Neural progenitor cell (in vitro differentiated cells): ENCODE results near the gene RASSF3. TPM values are rescaled to one million over a fixed set of nuclear protein-coding genes. Genes with fewer than 3 reads are reported as not detected.

ENCODE experiments used
- DNase-seq: peaks from one replicate; pipeline ENCODE4 v3.0.0-alpha.2; 2016; ENCODE audit warnings: low spot score
- H2AFZ ChIP-seq: fragments of 200-600 bp; sonication (generic); replicated peaks from 2 replicates; pipeline ENCODE4 v1.6.1; 2016; ENCODE audit warnings: antibody characterized with exemption
- H3F3A ChIP-seq: fragments of 200-600 bp; sonication (generic); 2 replicates; pipeline ENCODE4 v1.6.1; 2016; ENCODE audit warnings: antibody characterized with exemption, low read depth
- H3K27ac ChIP-seq: fragments of 200-600 bp; sonication (generic); 2 replicates; pipeline ENCODE4 v1.5.1; 2016; ENCODE audit warnings: mild to moderate bottlenecking
- H3K27me3 ChIP-seq: fragments of 200-600 bp; sonication (generic); 2 replicates; pipeline ENCODE4 v1.6.1; 2016; ENCODE audit warnings: mild to moderate bottlenecking, moderate library complexity
- H3K36me3 ChIP-seq: fragments of 200-600 bp; sonication (generic); 2 replicates; pipeline ENCODE4 v1.5.1; 2016
- H3K4me1 ChIP-seq: fragments of 200-600 bp; sonication (generic); 2 replicates; pipeline ENCODE4 v1.6.1; 2016; ENCODE audit warnings: mixed run types
- H3K4me2 ChIP-seq: fragments of 200-600 bp; sonication (generic); 2 replicates; pipeline ENCODE4 v1.6.1; 2016
- H3K4me3 ChIP-seq: fragments of 200-600 bp; sonication (generic); 2 replicates; pipeline ENCODE4 v1.5.1; 2016
- H3K79me2 ChIP-seq: fragments of 200-600 bp; sonication (generic); 2 replicates; pipeline ENCODE4 v1.6.1; 2016; ENCODE audit warnings: low read depth
- H3K9ac ChIP-seq: fragments of 200-600 bp; sonication (generic); 2 replicates; pipeline ENCODE4 v1.6.1; 2016
- H3K9me3 ChIP-seq: fragments of 200-600 bp; sonication (generic); 2 replicates; pipeline ENCODE4 v1.5.1; 2016; ENCODE audit warnings: low read depth
- H4K20me1 ChIP-seq: fragments of 200-600 bp; sonication (generic); 2 replicates; pipeline ENCODE4 v1.6.1; 2016; ENCODE audit warnings: low read depth
- H3K27ac Mint-ChIP-seq: 3 replicates; pipeline ENCODE4 v1.8.0; 2021; ENCODE audit warnings: mixed read lengths
- H3K27me3 Mint-ChIP-seq: 2 replicates; pipeline ENCODE4 v1.8.0; 2022; ENCODE audit warnings: low read depth, mild to moderate bottlenecking, inconsistent platforms, moderate library complexity, mixed read lengths; ENCODE audit not compliant: insufficient read depth
- H3K36me3 Mint-ChIP-seq: 3 replicates; pipeline ENCODE4 v1.8.0; 2021; ENCODE audit warnings: mixed read lengths
- H3K4me1 Mint-ChIP-seq: 3 replicates; pipeline ENCODE4 v1.8.0; 2021; ENCODE audit warnings: mixed read lengths
- H3K4me3 Mint-ChIP-seq: 3 replicates; pipeline ENCODE4 v1.8.0; 2021; ENCODE audit warnings: mild to moderate bottlenecking, moderate library complexity, mixed read lengths
- H3K9me3 Mint-ChIP-seq: 3 replicates; pipeline ENCODE4 v1.8.0; 2020; ENCODE audit warnings: mixed read lengths
- CTCF ChIP-seq: fragments of 200-600 bp; sonication (generic); IDR thresholded peaks from 2 replicates; pipeline ENCODE4 v1.5.1; 2017; ENCODE audit warnings: antibody characterized with exemption, mild to moderate bottlenecking
- EZH2 ChIP-seq: fragments of 200-600 bp; sonication (generic); IDR thresholded peaks from 2 replicates; pipeline ENCODE4 v1.6.1; 2017; ENCODE audit warnings: antibody characterized with exemption, mild to moderate bottlenecking, moderate library complexity
- EZH2phosphoT487 ChIP-seq: fragments of 200-600 bp; sonication (generic); IDR thresholded peaks from 2 replicates; pipeline ENCODE4 v1.6.1; 2017; ENCODE audit warnings: antibody characterized with exemption
- total RNA-seq: library from RNA; depleted of rRNA; stranded (reverse); fragments of >200 nt; gene quantifications from 2 replicates; pipeline ENCODE4 v1.2.3, GENCODE V29; 2015; ENCODE audit warnings: low replicate concordance

RASSF3 gene
- total RNA-seq, 1 donor from 2014 or later = 14.5 TPM

- Histone ChIP-seq H4K20me1 (no peaks in the 10 kb centered on the region), H2AFZ (no peak overlapping the region), H3K27me3 (no peaks in the 10 kb centered on the region), H3K4me1 (no peaks in the 10 kb centered on the region), H3K36me3 (no peaks in the 10 kb centered on the region), H3K27ac (no peak overlapping the region), H3K9me3 (no peaks in the 10 kb centered on the region), H3K4me2 (no peak overlapping the region), H3F3A (no peaks in the 10 kb centered on the region), H3K79me2 (no peaks in the 10 kb centered on the region), H3K4me3 (no peak overlapping the region), H3K9ac (no peak overlapping the region)
- no peak for DNase-seq
- Mint-ChIP-seq H3K36me3 (peaks cover 22% of the 10 kb centered on the region), H3K27me3 (no peaks in the 10 kb centered on the region), H3K9me3 (no peaks in the 10 kb centered on the region), H3K4me3 (no peak overlapping the region), H3K4me1 (no peaks in the 10 kb centered on the region), H3K27ac (no peak overlapping the region)
- TF ChIP-seq EZH2 (no peak), EZH2phosphoT487 (no peak), CTCF (no peak)
Observed at GRCh38 chr12:64733857-64734256, 123.6 kb downstream of the RASSF3 start.

GRCh38 chr12:64735442-64735841 lies 125.1 kb downstream of the RASSF3 start:
- Histone ChIP-seq H3K4me1 (no peaks in the 10 kb centered on the region), H3F3A (no peaks in the 10 kb centered on the region), H3K4me2 (no peak overlapping the region), H3K9ac (no peak overlapping the region), H3K27ac (no peak overlapping the region), H3K79me2 (no peaks in the 10 kb centered on the region), H3K36me3 (no peaks in the 10 kb centered on the region), H3K27me3 (no peaks in the 10 kb centered on the region), H3K9me3 (no peaks in the 10 kb centered on the region), H2AFZ (no peak overlapping the region), H4K20me1 (no peaks in the 10 kb centered on the region), H3K4me3 (no peak overlapping the region)
- H3K4me3 Mint-ChIP-seq = no peak overlapping the region
- H3K36me3 Mint-ChIP-seq = peaks cover 34% of the 10 kb centered on the region
- DNase-seq = no peak
- no peaks in the 10 kb centered on the region for H3K4me1 Mint-ChIP-seq
- H3K9me3 Mint-ChIP-seq = no peaks in the 10 kb centered on the region
- no peak for TF ChIP-seq EZH2
- no peak for TF ChIP-seq EZH2phosphoT487
- TF ChIP-seq CTCF = no peak
- no peaks in the 10 kb centered on the region for H3K27me3 Mint-ChIP-seq
- H3K27ac Mint-ChIP-seq = no peak overlapping the region

- H3K9ac ChIP-seq = no peak overlapping the region
- no peaks in the 10 kb centered on the region for H3K27me3 ChIP-seq
- H3K9me3 ChIP-seq = no peaks in the 10 kb centered on the region
- no peaks in the 10 kb centered on the region for H3K79me2 ChIP-seq
- H3K4me3 ChIP-seq = no peak overlapping the region
- H3K36me3 Mint-ChIP-seq = peaks cover 39% of the 10 kb centered on the region
- no peak overlapping the region for H3K27ac ChIP-seq
- no peaks in the 10 kb centered on the region for H3K36me3 ChIP-seq
- no peaks in the 10 kb centered on the region for H3K27me3 Mint-ChIP-seq
- no peak overlapping the region for H3K4me2 ChIP-seq
- DNase-seq = no peak
- H3K9me3 Mint-ChIP-seq = no peaks in the 10 kb centered on the region
- H3K4me3 Mint-ChIP-seq = no peak overlapping the region
- H3K4me1 Mint-ChIP-seq = no peaks in the 10 kb centered on the region
- H3K4me1 ChIP-seq = no peaks in the 10 kb centered on the region
- H3K27ac Mint-ChIP-seq = no peak overlapping the region
- TF ChIP-seq EZH2 (no peak), EZH2phosphoT487 (no peak), CTCF (no peak)
- no peak overlapping the region for H2AFZ ChIP-seq
- no peaks in the 10 kb centered on the region for H3F3A ChIP-seq
- no peaks in the 10 kb centered on the region for H4K20me1 ChIP-seq
Observed at GRCh38 chr12:64736771-64737170, 126.5 kb downstream of the RASSF3 start.

GRCh38 chr12:64737539-64737938 lies 127.2 kb downstream of the RASSF3 start:
- DNase-seq = no peak
- Histone ChIP-seq H3K4me1 (no peaks in the 10 kb centered on the region), H3K4me2 (no peak overlapping the region), H3F3A (no peaks in the 10 kb centered on the region), H3K36me3 (no peaks in the 10 kb centered on the region), H3K4me3 (no peak overlapping the region), H2AFZ (no peak overlapping the region), H3K27me3 (no peaks in the 10 kb centered on the region), H4K20me1 (no peaks in the 10 kb centered on the region), H3K79me2 (no peaks in the 10 kb centered on the region), H3K9ac (no peak overlapping the region), H3K27ac (no peak overlapping the region), H3K9me3 (no peaks in the 10 kb centered on the region)
- H3K4me1 Mint-ChIP-seq = no peaks in the 10 kb centered on the region
- TF ChIP-seq CTCF (no peak), EZH2phosphoT487 (no peak), EZH2 (no peak)
- peaks cover 39% of the 10 kb centered on the region for H3K36me3 Mint-ChIP-seq
- H3K9me3 Mint-ChIP-seq = no peaks in the 10 kb centered on the region
- no peak overlapping the region for H3K4me3 Mint-ChIP-seq
- H3K27me3 Mint-ChIP-seq = no peaks in the 10 kb centered on the region
- H3K27ac Mint-ChIP-seq = no peak overlapping the region
